Aorta (tissue), 5 donors: Measurements from ENCODE around the gene LAYN. TPM values are rescaled to one million over a fixed set of nuclear protein-coding genes. Genes with fewer than 3 reads are reported as not detected.

Experiments
- ATAC-seq: fragments of 200-7000 bp; cut with Tn5 transposase; one replicate; pipeline ENCODE4 v1.9.1; 2022; ENCODE audit warnings: moderate library complexity; ENCODE audit not compliant: low FRiP score
- DNase-seq, 2 donors: peaks; one replicate each; pipeline ENCODE4 v3.0.0-alpha.2; 2020
- H3K27ac ChIP-seq, 2 donors: one replicate each; pipeline ENCODE4 v1.5.1; 2013; ENCODE audit warnings: low read length in 2 of 2, mild to moderate bottlenecking in 2 of 2, moderate library complexity in 2 of 2, control low read depth in 1 of 2, inconsistent platforms in 1 of 2, low read depth in 1 of 2
- H3K27me3 ChIP-seq, 2 donors: one replicate each; pipeline ENCODE4 v1.6.1; 2013; ENCODE audit warnings: control low read depth in 1 of 2, low read length in 1 of 2, mild to moderate bottlenecking in 1 of 2, moderate library complexity in 1 of 2; ENCODE audit not compliant: insufficient read depth in 2 of 2, control insufficient read depth in 1 of 2
- H3K36me3 ChIP-seq, 2 donors: one replicate each; pipeline ENCODE4 v1.6.1; 2013; ENCODE audit warnings: control low read depth in 1 of 2, low read length in 1 of 2, mild to moderate bottlenecking in 1 of 2; ENCODE audit not compliant: insufficient read depth in 2 of 2, control insufficient read depth in 1 of 2
- H3K4me1 ChIP-seq, 2 donors: one replicate each; pipeline ENCODE4 v1.6.1; 2013; ENCODE audit warnings: low read length in 2 of 2, control low read depth in 1 of 2, mild to moderate bottlenecking in 1 of 2, moderate library complexity in 1 of 2; ENCODE audit not compliant: insufficient read depth in 2 of 2, control insufficient read depth in 1 of 2
- H3K4me3 ChIP-seq, 2 donors: one replicate each; pipeline ENCODE4 v1.5.1; 2013; ENCODE audit warnings: low read length in 2 of 2, control low read depth in 1 of 2, mild to moderate bottlenecking in 1 of 2
- H3K9me3 ChIP-seq: one replicate; pipeline ENCODE4 v1.6.1; 2013; ENCODE audit warnings: mild to moderate bottlenecking, low read length; ENCODE audit not compliant: control insufficient read depth
- WGBS, 2 donors: extraction: QIAGEN DNeasy Blood & Tissue Kit; methylation state at CpG; one replicate each; pipeline ENCODE4 v1.1.7; 2013; 5-methylcytosine and 5-hydroxymethylcytosine counted together
- intact Hi-C, 2 donors: fragments of 100-400 bp; cut with DNase I; formaldehyde crosslinking; loops; one replicate each; pipeline versions ENCODE4 v1.14.2 to v1.15.0; 2022
- polyA plus RNA-seq, 2 donors: library from polyadenylated mRNA; stranded (reverse); fragments of 200-250 nt; gene quantifications; one replicate each; pipeline ENCODE4 v1.2.3, GENCODE V29; 2013
- total RNA-seq, 2 donors: library from RNA; stranded (reverse); fragmentation: NEBNext Ultra II Directional; extraction: Animal tissue kit (Norgen Biotek cat#: 25700); gene quantifications; one replicate each; pipeline ENCODE4 v1.2.1, GENCODE V29; 2021
- donor health status: healthy with polysubstance abuse.
- donor health status: Bipolar disorder and iron deficiency.
- donor health status: DM: no; HTN: no; CAD: no.
- donor health status: DM: no; HTN: no; CAD: no.
- donor health status: DM: yes; HTN: yes; CAD: no.

LAYN gene
- total and polyA plus RNA-seq, 4 donors, result 17.6 to 30.2 (median 22.0) TPM

- Histone ChIP-seq H3K36me3 (no peaks in the 10 kb centered on the region), H3K27ac (no peak within 1 kb of the TSS), H3K27me3 (no peaks in the 10 kb centered on the region), H3K9me3 (no peaks in the 10 kb centered on the region), H3K4me1 (no peaks in the 10 kb centered on the region), H3K4me3 (no peak within 1 kb of the TSS)
- no peak for ATAC-seq
- WGBS, 2 donors, result 19 to 23% methylated on average over 34 to 39 of the region's 39 CpGs
- no peak for DNase-seq
- intact Hi-C loops, result no loop called here
These were observed 26.1 kb upstream of the LAYN start, which contains the start of gene HOATZ for GRCh38 chr11:111514216-111515031. Gene HOATZ (plus strand): TSS chr11:111514778. CDS start chr11:111514785, 7 bp downstream.

GRCh38 chr11:111515591-111515990 lies 24.9 kb upstream of the LAYN start:
- H3K4me3 ChIP-seq, result no peak overlapping the region
- 95 to 100% methylated on average over 2 of the region's 2 CpGs for WGBS, 2 donors

GRCh38 chr11:111518668-111519067 lies 21.9 kb upstream of the LAYN start:
- 73 to 77% methylated on average over 1 of the region's 1 CpG for WGBS, 2 donors
- no peak for ATAC-seq
- H3K36me3 ChIP-seq, result no peaks in the 10 kb centered on the region
- no peaks in the 10 kb centered on the region for H3K9me3 ChIP-seq
- H3K4me3 ChIP-seq, result no peak overlapping the region
- intact Hi-C loops, result no loop called here
- no peak overlapping the region for H3K27ac ChIP-seq
- no peaks in the 10 kb centered on the region for H3K4me1 ChIP-seq
- no peak for DNase-seq
- no peaks in the 10 kb centered on the region for H3K27me3 ChIP-seq

More at GRCh38 chr11:111515591-111515990, 24.9 kb upstream of the LAYN start:
- DNase-seq, result no peak
- Histone ChIP-seq H3K4me1 (no peaks in the 10 kb centered on the region), H3K36me3 (no peaks in the 10 kb centered on the region), H3K9me3 (no peaks in the 10 kb centered on the region), H3K27me3 (no peaks in the 10 kb centered on the region), H3K27ac (no peak overlapping the region)
- no peak for ATAC-seq
- intact Hi-C loops, result no loop called here

GRCh38 chr11:111520560-111520959 lies 20.0 kb upstream of the LAYN start:
- WGBS, 2 donors, result 98% methylated on average over 2 of the region's 2 CpGs
- ATAC-seq (no peak), DNase-seq (no peak)
- Histone ChIP-seq H3K9me3 (no peaks in the 10 kb centered on the region), H3K27me3 (no peaks in the 10 kb centered on the region), H3K36me3 (no peaks in the 10 kb centered on the region), H3K4me1 (no peaks in the 10 kb centered on the region), H3K4me3 (no peak overlapping the region), H3K27ac (no peak overlapping the region)
- intact Hi-C loops, result no loop called here

- Histone ChIP-seq H3K27me3 (no peaks in the 10 kb centered on the region), H3K4me3 (no peak overlapping the region), H3K36me3 (no peaks in the 10 kb centered on the region), H3K9me3 (no peaks in the 10 kb centered on the region), H3K4me1 (no peaks in the 10 kb centered on the region), H3K27ac (no peak overlapping the region)
- DNase-seq (no peak), ATAC-seq (no peak)
- intact Hi-C loops, result no loop called here
- WGBS, 2 donors, result 77 to 84% methylated on average over 2 of the region's 2 CpGs
These were observed 19.4 kb upstream of the LAYN start for GRCh38 chr11:111521135-111521534.

GRCh38 chr11:111522426-111522825 lies 18.1 kb upstream of the LAYN start:
- intact Hi-C loops, result no loop called here
- Histone ChIP-seq H3K4me1 (no peaks in the 10 kb centered on the region), H3K27me3 (no peaks in the 10 kb centered on the region), H3K36me3 (no peaks in the 10 kb centered on the region), H3K4me3 (no peak overlapping the region), H3K27ac (no peak overlapping the region), H3K9me3 (no peaks in the 10 kb centered on the region)
- WGBS, 2 donors, result 89 to 90% methylated on average over 5 of the region's 5 CpGs
- no peak for DNase-seq
- ATAC-seq, result no peak

- H3K4me1 ChIP-seq, result no peaks in the 10 kb centered on the region
- intact Hi-C loops, result no loop called here
- H3K27ac ChIP-seq, result no peak overlapping the region
- WGBS, 2 donors, result 97 to 99% methylated on average over 2 of the region's 2 CpGs
- no peaks in the 10 kb centered on the region for H3K27me3 ChIP-seq
- no peaks in the 10 kb centered on the region for H3K36me3 ChIP-seq
- H3K4me3 ChIP-seq, result no peak overlapping the region
- ATAC-seq (no peak), DNase-seq (no peak)
- H3K9me3 ChIP-seq, result no peaks in the 10 kb centered on the region
These were observed 17.2 kb upstream of the LAYN start for GRCh38 chr11:111523343-111523742.

GRCh38 chr11:111524056-111524455 lies 16.5 kb upstream of the LAYN start:
- no peak overlapping the region for H3K4me3 ChIP-seq
- no peaks in the 10 kb centered on the region for H3K9me3 ChIP-seq
- 46 to 50% methylated on average over 1 of the region's 1 CpG for WGBS, 2 donors
- no peaks in the 10 kb centered on the region for H3K36me3 ChIP-seq
- H3K27ac ChIP-seq, result no peak overlapping the region
- H3K27me3 ChIP-seq, result no peaks in the 10 kb centered on the region
- no peak for DNase-seq
- no peaks in the 10 kb centered on the region for H3K4me1 ChIP-seq
- ATAC-seq, result no peak
- intact Hi-C loops, result no loop called here

GRCh38 chr11:111525456-111525855 lies 15.1 kb upstream of the LAYN start:
- no peak for DNase-seq
- ATAC-seq, result no peak
- no peaks in the 10 kb centered on the region for H3K36me3 ChIP-seq
- H3K4me3 ChIP-seq, result no peak overlapping the region
- intact Hi-C loops, result no loop called here
- no peaks in the 10 kb centered on the region for H3K9me3 ChIP-seq
- 86 to 92% methylated on average over 1 of the region's 1 CpG for WGBS, 2 donors
- H3K4me1 ChIP-seq, result no peaks in the 10 kb centered on the region
- H3K27ac ChIP-seq, result no peak overlapping the region
- H3K27me3 ChIP-seq, result no peaks in the 10 kb centered on the region
